ENCODE measurements around the gene REEP3. TPM values are rescaled to one million over a fixed set of nuclear protein-coding genes. Genes with fewer than 3 reads are reported as not detected.

Gene REEP3
- total and polyA plus RNA-seq, 2 of the 8 experiments (the other 6 are each of a cell fraction or from before 2014, with no cell fraction given): 5.8 to 31.5 TPM

- TF ChIP-seq USF2 (IDR thresholded peaks at IDR 0.05; ENCODE audit: low read length) (no peak), ATF3 (IDR thresholded peaks at IDR 0.05; ENCODE audit: insufficient read depth, low read depth, low read length) (peak; percentile 41; the same call in 1 of the 2 replicates), POU5F1 (IDR thresholded peaks at IDR 0.05; ENCODE audit: low read depth, low read length) (peak; percentile 52), TBP (IDR thresholded peaks at IDR 0.05; ENCODE audit: low read depth, low read length) (peak; percentile 43; the same call in 1 of the 2 replicates), EP300 (IDR thresholded peaks at IDR 0.05; ENCODE audit: borderline replicate concordance in 1 of 2, low read depth in 2 of 2, low read length in 2 of 2) (peak in 1 of 2 experiments; percentile 5; a peak in 1 of 3 replicates), SUZ12 (IDR thresholded peaks at IDR 0.05; ENCODE audit: low read length) (no peak), TEAD4 (IDR thresholded peaks at IDR 0.05; ENCODE audit: low read depth, low read length) (peak; percentile 99), FOSL1 (IDR thresholded peaks at IDR 0.05; ENCODE audit: insufficient read depth, low read depth, low read length) (0 out of 2 replicates have a peak, but pooled peaks have one; percentile 35), JUND (IDR thresholded peaks at IDR 0.05; ENCODE audit: low read length) (peak; percentile 100), SP1 (IDR thresholded peaks at IDR 0.05; ENCODE audit: low read depth, low read length) (peak; percentile 71), NRF1 (IDR thresholded peaks at IDR 0.05; ENCODE audit: low read depth, low read length) (no peak), SIN3A (conservative IDR thresholded peaks at IDR 0.05 in 1 of 2, IDR thresholded peaks at IDR 0.05 in 1 of 2; ENCODE audit: low read depth in 1 of 2, low read length in 2 of 2) (peak; percentile 38 to 47; a peak in 2 of 4 replicates), SP2 (IDR thresholded peaks at IDR 0.05; ENCODE audit: low read length) (no peak), KDM1A (IDR thresholded peaks at IDR 0.05; ENCODE audit: borderline replicate concordance, low read length) (no peak), HDAC6 (IDR thresholded peaks at IDR 0.05; ENCODE audit: low read depth, low read length) (no peak), SIX5 (IDR thresholded peaks at IDR 0.05; ENCODE audit: low read depth, low read length) (no peak), CTBP2 (IDR thresholded peaks at IDR 0.05; ENCODE audit: borderline replicate concordance, insufficient read depth, insufficient read length, low read length) (no peak), TAF1 (IDR thresholded peaks at IDR 0.05; ENCODE audit: low read depth, low read length) (no peak), BRCA1 (IDR thresholded peaks at IDR 0.05; ENCODE audit: low read depth, low read length) (no peak)
These were observed 108.3 kb downstream of the REEP3 start (continued) for GRCh38 chr10:63629363-63630084.

All from H1 (cell line).